ENCODE data around the gene MUC5AC. TPM values are rescaled to one million over a fixed set of nuclear protein-coding genes. Genes with fewer than 3 reads are reported as not detected.

The MUC5AC gene
- total RNA-seq, 1 experiment from 2014 or later: under 0.01 TPM

- H3K9me3 Mint-ChIP-seq: no peaks in the 10 kb centered on the region
- ChIA-PET POLR2A (no interaction called here), CTCF (interaction anchor here (1.2 kb wide), 1 partner anchor 9 kb away, joined by 3 read pairs; no protein-coding TSS in a partner anchor)
- no peaks in the 10 kb centered on the region for H3K4me1 Mint-ChIP-seq
- DNase-seq (ENCODE audit: low spot score): no peak
- ATAC-seq: no peak
- H3K27me3 Mint-ChIP-seq (ENCODE audit: low read depth): no peaks in the 10 kb centered on the region
- no peak for TF ChIP-seq AR (CRISPR knock-in tag; IDR thresholded peaks at IDR 0.05)
- no peaks in the 10 kb centered on the region for H3K36me3 Mint-ChIP-seq
- no peak overlapping the region for H3K27ac Mint-ChIP-seq
- H3K4me3 Mint-ChIP-seq: no peak overlapping the region
Observed at GRCh38 chr11:1235901-1236315, 78.2 kb downstream of the MUC5AC start.

GRCh38 chr11:1236316-1237127 lies 78.8 kb downstream of the MUC5AC start:
- no peaks in the 10 kb centered on the region for H3K4me1 Mint-ChIP-seq
- no peaks in the 10 kb centered on the region for H3K27me3 Mint-ChIP-seq (ENCODE audit: low read depth)
- no peak overlapping the region for H3K4me3 Mint-ChIP-seq
- H3K36me3 Mint-ChIP-seq: no peaks in the 10 kb centered on the region
- no peak for ATAC-seq
- no peak for DNase-seq (ENCODE audit: low spot score)
- 0 out of 2 replicates have a peak, but pooled peaks cover 4% of the 10 kb centered on the region for H3K9me3 Mint-ChIP-seq
- H3K27ac Mint-ChIP-seq: no peak overlapping the region
- TF ChIP-seq CREM (CRISPR knock-in tag; IDR thresholded peaks at IDR 0.05) (no peak), SP1 (CRISPR knock-in tag; conservative IDR thresholded peaks at IDR 0.05) (no peak), ZNF138 (CRISPR knock-in tag; conservative IDR thresholded peaks at IDR 0.05) (no peak), ZNF263 (CRISPR knock-in tag; IDR thresholded peaks at IDR 0.05; ENCODE audit: low read depth) (no peak)
- ChIA-PET CTCF (no interaction called here), POLR2A (no interaction called here)

- Mint-ChIP-seq H3K27me3 (ENCODE audit: low read depth) (no peaks in the 10 kb centered on the region), H3K4me1 (no peaks in the 10 kb centered on the region), H3K27ac (no peak overlapping the region), H3K9me3 (peaks cover 9% of the 10 kb centered on the region), H3K36me3 (peaks cover 4% of the 10 kb centered on the region), H3K4me3 (no peak overlapping the region)
- TF ChIP-seq NFE2L1 (CRISPR knock-in tag; IDR thresholded peaks at IDR 0.05) (no peak), CBFB (CRISPR knock-in tag; IDR thresholded peaks at IDR 0.05; ENCODE audit: low read depth) (no peak), SOX15 (CRISPR knock-in tag; IDR thresholded peaks at IDR 0.05) (no peak), JUN (CRISPR knock-in tag; IDR thresholded peaks at IDR 0.05) (no peak), RELA (CRISPR knock-in tag; IDR thresholded peaks at IDR 0.05; ENCODE audit: borderline replicate concordance) (no peak), TCF7 (CRISPR knock-in tag; IDR thresholded peaks at IDR 0.05; ENCODE audit: low read depth) (no peak), ZNF121 (CRISPR knock-in tag; IDR thresholded peaks at IDR 0.05) (no peak), NFYB (CRISPR knock-in tag; conservative IDR thresholded peaks at IDR 0.05; ENCODE audit: low read depth) (no peak), ZNF263 (CRISPR knock-in tag; IDR thresholded peaks at IDR 0.05; ENCODE audit: low read depth) (no peak), TEAD4 (CRISPR knock-in tag; IDR thresholded peaks at IDR 0.05) (no peak), IRF1 (CRISPR knock-in tag; IDR thresholded peaks at IDR 0.05) (no peak), SP1 (CRISPR knock-in tag; conservative IDR thresholded peaks at IDR 0.05) (no peak)
- DNase-seq (ENCODE audit: low spot score) (no peak), ATAC-seq (no peak)
- ChIA-PET CTCF (no interaction called here), POLR2A (no interaction called here)
Observed at GRCh38 chr11:1237128-1237580, 79.4 kb downstream of the MUC5AC start.

- H3K27ac Mint-ChIP-seq: no peak overlapping the region
- H3K4me3 Mint-ChIP-seq: no peak overlapping the region
- ChIA-PET POLR2A (no interaction called here), CTCF (no interaction called here)
- H3K27me3 Mint-ChIP-seq (ENCODE audit: low read depth): 0 out of 2 replicates have a peak, but pooled peaks cover 4% of the 10 kb centered on the region
- peaks cover 10% of the 10 kb centered on the region for H3K36me3 Mint-ChIP-seq
- no peak for ATAC-seq
- no peaks in the 10 kb centered on the region for H3K4me1 Mint-ChIP-seq
- DNase-seq (ENCODE audit: low spot score): no peak
- H3K9me3 Mint-ChIP-seq: peaks cover 15% of the 10 kb centered on the region
- no peak for TF ChIP-seq ZMAT4 (CRISPR knock-in tag; IDR thresholded peaks at IDR 0.05)
- TF ChIP-seq FOXJ3 (CRISPR knock-in tag; IDR thresholded peaks at IDR 0.05; ENCODE audit: borderline replicate concordance): no peak
- TF ChIP-seq ATF1 (CRISPR knock-in tag; IDR thresholded peaks at IDR 0.05): no peak
- TF ChIP-seq CTCF (IDR thresholded peaks at IDR 0.05): no peak
- TF ChIP-seq ZNF532 (CRISPR knock-in tag; IDR thresholded peaks at IDR 0.05; ENCODE audit: borderline replicate concordance): no peak
Observed at GRCh38 chr11:1237851-1238250, 80.1 kb downstream of the MUC5AC start.
